Activated naive CD8-positive, alpha-beta T cell treated with anti-CD3 and anti-CD28 coated beads, Interleukin-2, amount 50 U/mL, for 24 hours (primary cell): ENCODE data around the gene AVPR1B.

Source experiments
- ATAC-seq: fragments of 150-1000 bp; cut with Tn5 transposase; one replicate; pipeline ENCODE4 v1.10.0; 2021
- DNase-seq: peaks from one replicate; pipeline ENCODE4 v3.0.0; 2021
- H3K27ac Mint-ChIP-seq: one replicate; pipeline ENCODE4 v1.8.0; 2021; ENCODE audit warnings: mild to moderate bottlenecking, mixed read lengths
- H3K27me3 Mint-ChIP-seq: one replicate; pipeline ENCODE4 v1.8.0; 2021; ENCODE audit warnings: mixed read lengths
- H3K36me3 Mint-ChIP-seq: one replicate; pipeline ENCODE4 v1.8.0; 2021; ENCODE audit warnings: low read depth, mixed read lengths
- H3K4me1 Mint-ChIP-seq: one replicate; pipeline ENCODE4 v1.8.0; 2021; ENCODE audit warnings: mixed read lengths
- H3K4me3 Mint-ChIP-seq: one replicate; pipeline ENCODE4 v1.8.0; 2021; ENCODE audit warnings: mild to moderate bottlenecking, moderate library complexity, mixed read lengths
- H3K9me3 Mint-ChIP-seq: one replicate; pipeline ENCODE4 v1.8.0; 2021; ENCODE audit warnings: mixed read lengths

AVPR1B gene

DNA sequence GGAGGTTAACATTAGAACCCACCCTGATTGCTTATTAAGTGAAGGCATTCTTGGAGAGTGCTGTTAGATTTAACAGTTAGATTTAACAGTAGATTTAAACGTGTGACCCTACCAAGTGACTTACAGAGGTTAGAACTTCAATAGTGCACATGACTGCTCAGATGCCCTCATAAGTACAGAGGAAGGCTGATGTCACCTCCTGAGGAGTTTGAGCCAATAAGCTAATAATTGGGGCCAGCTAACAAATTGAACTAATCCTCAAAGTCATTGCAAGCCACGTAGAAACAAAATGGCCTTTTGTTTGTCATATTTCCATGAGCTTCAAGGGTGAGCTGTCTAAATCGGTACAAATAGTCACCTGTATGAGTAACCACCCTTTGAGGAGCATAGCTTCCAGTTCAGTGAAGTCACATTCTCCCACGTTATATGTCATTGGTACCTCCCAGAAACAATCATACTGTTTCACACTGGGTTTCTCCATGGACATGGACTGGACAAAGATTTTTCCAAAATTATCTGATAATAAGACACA lies 11.7 kb downstream of the AVPR1B start:
- no peaks in the 10 kb centered on the region for H3K9me3 Mint-ChIP-seq
- no peak for ATAC-seq
- H3K4me1 Mint-ChIP-seq, result peaks cover 2% of the 10 kb centered on the region
- peaks cover 2% of the 10 kb centered on the region for H3K27me3 Mint-ChIP-seq
- no peak overlapping the region for H3K4me3 Mint-ChIP-seq
- no peak overlapping the region for H3K27ac Mint-ChIP-seq
- H3K36me3 Mint-ChIP-seq, result no peaks in the 10 kb centered on the region
- no peak for DNase-seq

DNA sequence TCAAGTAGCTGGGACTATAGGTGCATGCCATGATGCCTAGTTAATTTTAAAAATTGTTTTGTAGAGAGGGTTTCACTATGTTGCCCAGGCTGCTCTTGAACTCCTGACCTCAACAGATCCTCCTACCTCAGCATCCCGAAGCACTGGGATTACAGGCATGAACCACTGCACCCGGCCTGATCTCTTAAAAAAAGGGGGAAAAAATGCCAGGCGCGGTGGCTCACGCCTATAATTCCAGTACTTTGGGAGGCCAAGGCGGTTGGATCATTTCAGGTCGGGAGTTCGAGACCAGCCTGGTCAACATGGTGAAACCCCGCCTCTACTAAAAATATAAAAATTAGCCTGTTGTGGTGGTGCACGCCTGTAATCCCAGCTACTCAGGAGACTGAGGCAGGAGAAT lies 13.2 kb downstream of the AVPR1B start:
- DNase-seq, result no peak

DNA sequence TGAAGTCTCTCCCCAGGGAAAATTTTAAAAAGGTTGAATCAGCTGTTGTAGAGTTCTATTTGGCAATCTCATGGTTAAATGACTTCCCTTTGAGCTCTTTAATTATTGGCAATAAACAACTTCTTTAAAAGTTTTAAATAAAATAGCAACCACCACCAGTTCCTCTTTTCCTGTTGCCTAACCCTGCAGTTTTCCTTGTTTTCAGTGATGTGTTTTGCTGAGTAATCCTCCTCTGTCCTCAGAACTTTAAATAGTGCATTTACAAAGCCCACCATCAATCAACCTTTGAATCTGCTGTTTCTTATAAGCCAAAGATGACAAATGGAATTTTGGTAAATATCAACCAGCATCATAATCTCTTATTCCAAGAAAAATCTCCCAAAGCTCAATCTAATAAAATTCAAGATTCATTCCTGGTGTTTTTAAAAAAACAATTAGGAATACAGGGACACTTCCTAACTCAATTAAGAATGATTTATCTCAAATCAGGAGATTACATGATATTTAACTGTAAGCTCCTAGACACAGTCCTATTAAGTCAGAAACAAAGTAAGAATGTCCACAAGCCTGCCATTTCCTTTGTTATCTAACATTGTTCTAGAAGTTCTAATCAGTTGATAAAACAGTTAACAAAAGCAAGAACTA lies 14.8 kb downstream of the AVPR1B start:
- H3K9me3 Mint-ChIP-seq, result no peaks in the 10 kb centered on the region
- no peak overlapping the region for H3K4me3 Mint-ChIP-seq
- no peak overlapping the region for H3K27ac Mint-ChIP-seq
- ATAC-seq, result no peak
- DNase-seq, result no peak
- H3K27me3 Mint-ChIP-seq, result peaks cover 7% of the 10 kb centered on the region
- no peaks in the 10 kb centered on the region for H3K36me3 Mint-ChIP-seq
- peaks cover 2% of the 10 kb centered on the region for H3K4me1 Mint-ChIP-seq

More for the DNA sequence above, 13.2 kb downstream of the AVPR1B start:
- no peaks in the 10 kb centered on the region for H3K36me3 Mint-ChIP-seq
- no peaks in the 10 kb centered on the region for H3K9me3 Mint-ChIP-seq
- H3K4me3 Mint-ChIP-seq, result no peak overlapping the region
- H3K27ac Mint-ChIP-seq, result no peak overlapping the region
- peaks cover 2% of the 10 kb centered on the region for H3K4me1 Mint-ChIP-seq
- no peak for ATAC-seq
- peaks cover 7% of the 10 kb centered on the region for H3K27me3 Mint-ChIP-seq

DNA sequence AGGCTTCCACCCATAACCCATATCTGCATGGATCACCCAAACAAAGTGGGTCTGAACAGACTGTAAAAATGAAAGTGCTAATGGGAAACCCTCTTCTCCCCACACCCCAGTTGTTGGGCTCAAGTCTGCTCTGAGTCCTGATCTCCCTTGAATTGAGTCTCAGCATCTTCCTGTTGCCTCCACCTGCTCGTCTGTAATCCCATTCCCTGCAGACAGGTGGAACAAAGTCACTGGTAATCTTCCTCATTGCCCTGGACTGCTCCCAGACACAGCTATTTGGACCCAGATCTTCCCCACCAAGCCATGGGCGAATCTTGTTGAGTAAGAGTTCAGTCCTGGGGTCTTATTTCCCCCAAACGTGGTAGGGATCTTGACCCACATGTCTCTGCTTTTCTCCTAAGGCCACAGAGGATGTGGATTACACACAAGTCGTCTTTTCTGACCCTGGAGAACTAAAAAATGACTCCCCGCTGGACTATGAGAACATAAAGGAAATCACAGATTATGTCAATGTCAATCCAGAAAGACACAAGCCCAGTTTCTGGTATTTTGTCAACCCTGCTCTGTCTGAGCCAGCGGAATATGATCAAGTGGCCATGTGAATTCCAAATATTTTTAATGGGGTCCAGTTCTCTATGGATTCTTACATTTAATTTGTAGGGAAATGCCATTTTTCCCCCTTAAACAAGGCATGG lies 15.7 kb downstream of the AVPR1B start:
- ATAC-seq, result no peak
- Mint-ChIP-seq H3K27ac (no peak overlapping the region), H3K36me3 (no peaks in the 10 kb centered on the region), H3K4me3 (no peak overlapping the region), H3K4me1 (peaks cover 2% of the 10 kb centered on the region), H3K27me3 (peaks cover 12% of the 10 kb centered on the region), H3K9me3 (no peaks in the 10 kb centered on the region)
- DNase-seq, result no peak

DNA sequence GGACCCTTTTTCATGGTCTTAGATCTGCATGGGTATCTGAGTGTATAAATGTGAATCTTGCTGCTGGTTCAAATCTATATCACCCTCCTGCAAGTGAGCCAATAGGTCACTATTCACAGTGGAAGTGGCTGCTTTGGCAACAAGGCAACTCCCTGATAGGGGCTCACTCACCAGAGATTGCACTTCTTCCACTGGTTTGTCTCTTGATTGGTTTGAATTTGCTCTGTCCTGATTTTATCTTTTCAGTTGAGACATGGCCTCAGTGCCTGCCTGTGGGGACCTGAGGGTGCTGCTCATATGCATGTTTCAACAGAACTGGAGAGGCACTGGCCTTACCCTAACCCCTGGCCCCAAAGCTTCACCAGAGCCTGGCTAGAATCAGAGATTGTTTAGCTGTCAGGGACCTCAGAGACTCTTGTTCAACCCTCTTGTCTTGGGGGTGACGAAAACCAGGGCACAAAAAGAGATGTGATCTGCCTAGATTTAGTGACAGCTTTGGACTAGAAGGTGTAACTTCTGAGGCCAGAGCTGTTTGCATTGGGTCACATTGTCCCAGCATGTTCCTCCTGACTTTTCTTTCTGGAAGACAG lies 16.9 kb downstream of the AVPR1B start:
- no peak overlapping the region for H3K27ac Mint-ChIP-seq
- ATAC-seq (no peak), DNase-seq (no peak)
- no peaks in the 10 kb centered on the region for H3K36me3 Mint-ChIP-seq
- peaks cover 2% of the 10 kb centered on the region for H3K4me1 Mint-ChIP-seq
- peaks cover 12% of the 10 kb centered on the region for H3K27me3 Mint-ChIP-seq
- no peaks in the 10 kb centered on the region for H3K9me3 Mint-ChIP-seq
- H3K4me3 Mint-ChIP-seq, result no peak overlapping the region

DNA sequence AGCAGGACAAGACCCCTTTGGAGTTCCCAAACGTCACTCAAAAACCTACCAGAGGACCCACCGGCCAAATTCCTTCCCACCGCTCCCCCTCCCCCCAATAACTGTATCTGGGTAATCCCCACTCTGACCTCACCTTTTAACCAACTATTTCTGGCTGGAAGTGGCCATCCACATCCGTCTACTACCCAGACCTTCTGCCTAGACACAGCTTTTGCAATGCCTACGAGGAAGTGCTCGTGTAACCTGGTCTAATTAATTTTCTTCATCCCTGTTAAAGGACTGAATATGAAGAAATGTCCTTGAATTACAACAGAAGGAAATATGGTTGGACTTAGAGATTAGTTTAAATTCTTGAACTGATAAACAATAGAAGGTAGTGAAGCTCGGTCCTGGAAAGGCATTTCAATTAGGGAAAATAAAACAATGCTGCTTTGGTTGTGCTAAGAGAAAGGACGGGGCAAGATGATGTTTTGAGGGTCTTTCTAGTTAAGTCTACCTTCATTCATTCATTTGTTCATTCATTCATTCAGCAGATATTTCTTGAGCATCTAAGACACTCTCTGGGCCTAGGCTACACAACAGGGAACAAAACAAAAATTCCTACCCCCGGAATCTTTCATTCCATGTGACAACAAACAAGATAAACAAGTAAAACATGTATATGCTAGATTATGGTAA lies 18.8 kb downstream of the AVPR1B start:
- ATAC-seq (no peak), DNase-seq (no peak)
- H3K9me3 Mint-ChIP-seq, result no peaks in the 10 kb centered on the region
- H3K36me3 Mint-ChIP-seq, result no peaks in the 10 kb centered on the region
- no peak overlapping the region for H3K27ac Mint-ChIP-seq
- H3K4me3 Mint-ChIP-seq, result no peak overlapping the region
- H3K4me1 Mint-ChIP-seq, result peaks cover 2% of the 10 kb centered on the region
- H3K27me3 Mint-ChIP-seq, result peaks cover 12% of the 10 kb centered on the region

DNA sequence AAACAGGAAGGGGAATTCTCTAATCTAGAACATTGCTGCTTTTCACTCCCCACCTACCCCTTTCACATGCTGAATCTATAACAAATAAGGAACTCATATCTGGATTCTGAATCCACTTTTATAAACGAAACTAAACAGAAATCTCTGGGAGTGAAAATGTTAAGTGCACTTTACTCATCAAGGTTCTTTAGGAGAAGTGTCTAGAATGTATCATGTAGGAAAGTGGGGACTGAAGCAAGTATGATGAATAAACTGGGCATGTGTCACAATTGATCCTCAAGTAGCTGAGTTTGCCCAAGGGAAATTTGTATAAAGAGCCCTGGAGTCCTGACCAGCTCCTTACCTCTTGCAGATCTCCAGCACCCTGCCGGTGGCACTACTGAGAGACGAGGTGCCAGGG lies 19.8 kb downstream of the AVPR1B start:
- no peak overlapping the region for H3K27ac Mint-ChIP-seq
- peaks cover 12% of the 10 kb centered on the region for H3K27me3 Mint-ChIP-seq
- no peak for DNase-seq
- H3K36me3 Mint-ChIP-seq, result no peaks in the 10 kb centered on the region
- ATAC-seq, result no peak
- H3K4me1 Mint-ChIP-seq, result peaks cover 1% of the 10 kb centered on the region
- H3K9me3 Mint-ChIP-seq, result no peaks in the 10 kb centered on the region
- H3K4me3 Mint-ChIP-seq, result no peak overlapping the region

DNA sequence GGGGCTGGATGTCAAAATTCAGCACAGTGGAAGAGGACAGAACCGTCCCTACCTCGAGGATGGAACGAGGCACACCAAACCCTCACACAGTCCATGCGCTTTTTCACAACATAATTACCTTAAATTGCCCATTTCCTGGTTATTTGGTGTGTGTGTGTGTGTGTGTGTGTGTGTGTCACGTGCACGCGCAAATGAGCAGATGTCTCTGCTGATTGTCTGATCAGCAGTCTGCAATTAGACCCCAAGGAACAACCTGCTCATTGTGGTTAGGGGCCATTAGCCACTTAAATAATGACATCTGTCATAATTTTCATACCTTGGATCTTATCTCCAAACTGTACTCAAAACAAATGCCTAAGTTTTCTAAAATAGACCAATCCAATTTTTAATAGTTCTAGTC lies 23.2 kb downstream of the AVPR1B start:
- ATAC-seq, result no peak
- Mint-ChIP-seq H3K4me3 (no peak overlapping the region), H3K9me3 (no peaks in the 10 kb centered on the region), H3K27ac (no peak overlapping the region), H3K4me1 (no peaks in the 10 kb centered on the region), H3K27me3 (peaks cover 5% of the 10 kb centered on the region), H3K36me3 (no peaks in the 10 kb centered on the region)
- no peak for DNase-seq

DNA sequence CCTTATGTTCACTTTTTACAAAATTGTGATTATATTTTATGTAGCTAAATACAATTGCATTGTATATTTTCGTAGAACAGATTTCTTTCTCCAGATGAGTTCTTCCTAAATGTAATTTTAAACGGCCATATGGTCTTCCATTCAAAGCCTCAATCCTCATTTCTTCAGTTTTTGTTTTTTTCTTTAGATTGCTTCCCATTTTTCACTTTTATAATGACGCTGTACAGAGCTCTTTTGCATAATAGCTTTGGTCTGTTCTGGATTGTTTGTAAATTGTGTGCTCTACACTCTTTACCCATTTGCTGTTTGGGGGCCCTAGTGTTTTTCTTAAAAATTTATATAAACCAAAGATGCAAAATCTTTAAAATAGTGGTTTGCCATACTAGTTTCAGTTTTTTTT lies 27.8 kb downstream of the AVPR1B start:
- no peak for DNase-seq
- no peak for ATAC-seq
- no peaks in the 10 kb centered on the region for H3K9me3 Mint-ChIP-seq
- no peaks in the 10 kb centered on the region for H3K36me3 Mint-ChIP-seq
- H3K27ac Mint-ChIP-seq, result no peak overlapping the region
- H3K4me3 Mint-ChIP-seq, result no peak overlapping the region
- H3K27me3 Mint-ChIP-seq, result no peaks in the 10 kb centered on the region
- no peaks in the 10 kb centered on the region for H3K4me1 Mint-ChIP-seq

DNA sequence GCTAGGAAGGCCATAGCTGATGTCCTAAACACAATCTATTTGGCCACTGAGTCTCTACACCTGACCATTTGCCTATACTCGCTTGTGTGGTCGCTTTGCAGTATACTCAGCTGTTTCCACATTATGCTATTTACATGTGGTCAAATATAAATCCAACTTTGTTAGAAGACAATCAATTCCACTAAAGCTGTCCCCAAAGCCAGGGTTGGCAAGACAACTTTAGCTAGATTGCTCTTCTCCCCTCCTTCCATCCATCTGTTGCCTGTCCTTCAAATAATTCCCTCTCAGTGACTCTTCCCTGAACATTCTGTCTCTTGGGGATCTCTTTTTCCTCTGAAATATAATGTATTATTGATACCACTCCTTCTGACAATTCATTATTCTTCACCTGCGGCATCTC lies 30.1 kb downstream of the AVPR1B start:
- no peak overlapping the region for H3K27ac Mint-ChIP-seq
- H3K36me3 Mint-ChIP-seq, result no peaks in the 10 kb centered on the region

DNA sequence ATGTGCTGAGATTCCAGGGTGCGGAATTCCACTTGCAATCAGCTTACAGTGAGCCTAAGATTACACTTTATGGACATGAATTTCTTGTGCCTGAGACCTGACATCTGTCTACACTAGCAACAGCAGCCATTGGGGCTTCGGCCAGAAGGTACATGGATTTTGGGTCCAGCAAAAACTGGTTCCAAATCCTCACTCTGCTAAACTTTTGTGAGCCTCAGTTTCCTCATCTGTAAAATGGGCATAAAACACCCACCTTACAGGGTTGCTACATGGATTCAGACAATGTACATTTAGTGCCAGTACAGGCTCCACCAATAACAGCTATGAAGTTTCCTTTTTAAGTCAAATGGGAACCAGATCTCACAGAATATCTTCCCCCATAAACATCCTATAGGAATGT lies 33.4 kb downstream of the AVPR1B start:
- no peaks in the 10 kb centered on the region for H3K27me3 Mint-ChIP-seq
- DNase-seq (no peak), ATAC-seq (no peak)
- H3K9me3 Mint-ChIP-seq, result no peaks in the 10 kb centered on the region
- H3K4me3 Mint-ChIP-seq, result no peak overlapping the region
- H3K36me3 Mint-ChIP-seq, result no peaks in the 10 kb centered on the region
- H3K4me1 Mint-ChIP-seq, result peaks cover 22% of the 10 kb centered on the region
- no peak overlapping the region for H3K27ac Mint-ChIP-seq

More for the DNA sequence above, 30.1 kb downstream of the AVPR1B start:
- DNase-seq (no peak), ATAC-seq (no peak)
- no peak overlapping the region for H3K4me3 Mint-ChIP-seq
- H3K27me3 Mint-ChIP-seq, result no peaks in the 10 kb centered on the region
- H3K9me3 Mint-ChIP-seq, result no peaks in the 10 kb centered on the region
- H3K4me1 Mint-ChIP-seq, result peaks cover 5% of the 10 kb centered on the region

DNA sequence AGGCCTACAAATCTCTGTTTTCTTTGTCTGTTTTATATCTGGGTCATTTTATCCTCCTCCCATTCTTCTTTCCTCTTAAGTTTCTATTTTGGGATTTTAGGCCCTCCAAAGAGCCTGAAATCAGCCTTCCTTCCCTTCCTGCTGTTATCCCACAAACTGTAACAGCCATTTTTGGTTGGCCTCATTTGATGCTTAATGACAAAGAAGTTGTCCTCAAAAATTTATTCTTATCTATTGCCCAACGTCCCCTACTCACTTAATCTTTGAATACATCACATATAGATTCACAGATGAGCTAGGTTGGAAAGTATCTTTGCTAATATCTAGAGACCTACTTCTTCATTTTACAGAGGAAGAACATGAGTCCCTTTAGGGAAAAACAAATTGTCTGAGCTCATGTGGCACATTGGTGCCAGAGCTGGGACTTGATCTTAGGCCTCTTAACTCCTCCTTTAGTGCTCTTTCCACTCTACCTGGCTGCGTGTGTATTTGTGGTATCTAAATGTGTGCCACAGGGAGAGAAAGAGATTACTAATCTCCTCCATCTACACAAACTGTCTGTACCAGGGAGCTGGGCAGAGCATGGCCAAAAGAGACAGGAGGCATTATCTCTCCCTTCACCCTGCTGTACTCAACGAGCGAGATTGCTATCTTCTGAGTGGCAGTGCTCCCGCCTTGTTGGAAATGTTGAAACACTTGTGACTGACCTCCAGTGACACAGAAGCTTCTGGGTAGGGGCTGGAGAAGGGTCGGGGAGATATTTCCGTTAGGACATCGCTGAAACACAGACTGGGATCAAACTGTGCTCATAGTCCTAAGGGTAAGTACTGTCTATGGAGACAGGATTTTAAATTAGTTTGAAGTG lies 34.1 kb downstream of the AVPR1B start:
- H3K27me3 Mint-ChIP-seq, result no peaks in the 10 kb centered on the region
- no peak overlapping the region for H3K27ac Mint-ChIP-seq
- no peak overlapping the region for H3K4me3 Mint-ChIP-seq
- H3K36me3 Mint-ChIP-seq, result no peaks in the 10 kb centered on the region
- ATAC-seq, result no peak
- H3K4me1 Mint-ChIP-seq, result peaks cover 22% of the 10 kb centered on the region
- no peak for DNase-seq
- no peaks in the 10 kb centered on the region for H3K9me3 Mint-ChIP-seq

DNA sequence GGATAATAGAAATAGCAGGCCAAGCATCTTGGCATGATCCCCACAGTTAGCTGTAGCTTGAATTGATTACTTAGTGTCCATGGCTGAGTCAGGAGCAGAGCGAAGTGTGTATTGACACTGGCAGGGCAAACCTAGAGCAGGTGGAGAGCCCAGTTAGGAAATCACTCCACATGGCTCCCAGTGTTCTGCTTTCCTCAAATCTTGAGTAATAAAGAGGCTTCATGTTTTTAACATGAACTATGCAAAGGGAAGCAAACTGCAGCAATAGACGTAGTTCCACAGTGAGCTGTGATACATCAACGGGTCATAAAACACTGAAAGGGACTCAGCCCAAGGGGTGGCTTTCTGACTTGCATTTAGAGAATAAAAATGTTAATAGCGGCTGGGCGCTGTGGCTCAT lies 35.3 kb downstream of the AVPR1B start:
- H3K4me1 Mint-ChIP-seq, result peaks cover 22% of the 10 kb centered on the region
- H3K4me3 Mint-ChIP-seq, result no peak overlapping the region
- H3K9me3 Mint-ChIP-seq, result no peaks in the 10 kb centered on the region
- H3K27me3 Mint-ChIP-seq, result no peaks in the 10 kb centered on the region
- no peaks in the 10 kb centered on the region for H3K36me3 Mint-ChIP-seq
- no peak for ATAC-seq
- H3K27ac Mint-ChIP-seq, result no peak overlapping the region
- DNase-seq, result no peak
